GM21381 (cell line): Measurements from ENCODE around the gene DUSP11.
"Not testable (repeated sequence)": the region's sequence is repeated elsewhere in the genome, so short reads cannot be mapped to it uniquely, and the experiment has no call there.

Experiments
- ATAC-seq: cut with Tn5 transposase; IDR thresholded peaks from one replicate; pipeline ENCODE4 v1.9.1; 2021; ENCODE audit warnings: mild to moderate bottlenecking, moderate library complexity; ENCODE audit not compliant: unreplicated experiment

DUSP11 gene

DNA sequence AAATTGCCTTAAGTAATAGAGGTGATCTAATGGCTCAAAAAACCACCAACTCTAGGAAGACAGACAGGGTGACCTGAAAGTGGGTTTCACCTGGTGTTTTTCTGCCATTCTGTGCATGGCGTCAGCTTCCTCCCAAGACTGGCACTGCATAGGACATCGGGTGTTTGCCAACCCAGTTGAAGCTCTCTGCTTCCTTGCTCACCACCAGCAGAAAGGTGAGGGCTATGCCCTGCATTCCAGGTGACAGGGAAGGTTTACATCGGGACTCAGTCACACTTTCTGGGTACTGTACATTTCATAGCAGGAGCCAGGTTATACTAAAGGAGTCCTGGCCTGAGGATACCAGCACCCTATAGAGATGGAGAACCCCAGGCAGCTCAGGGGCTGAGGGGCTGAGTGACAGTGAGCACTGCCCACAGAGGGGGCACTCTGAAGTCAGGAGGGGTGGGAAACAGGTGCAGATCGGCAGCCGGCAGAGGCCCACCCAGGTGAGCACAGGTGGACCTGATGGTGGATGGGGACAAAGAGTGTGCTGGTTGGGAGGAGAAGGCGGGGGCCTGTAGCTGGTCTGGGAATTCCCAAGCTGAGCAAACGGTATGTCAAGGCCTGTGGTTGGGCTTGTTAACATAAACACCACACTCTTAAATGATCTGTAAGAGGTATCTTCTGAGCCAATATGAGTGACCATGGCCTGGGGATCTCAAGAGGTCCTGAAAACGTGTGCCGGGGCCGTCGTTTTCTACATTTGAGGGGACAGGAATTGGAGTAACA is 60.9 kb downstream of the DUSP11 start:
- no peak for ATAC-seq

DNA sequence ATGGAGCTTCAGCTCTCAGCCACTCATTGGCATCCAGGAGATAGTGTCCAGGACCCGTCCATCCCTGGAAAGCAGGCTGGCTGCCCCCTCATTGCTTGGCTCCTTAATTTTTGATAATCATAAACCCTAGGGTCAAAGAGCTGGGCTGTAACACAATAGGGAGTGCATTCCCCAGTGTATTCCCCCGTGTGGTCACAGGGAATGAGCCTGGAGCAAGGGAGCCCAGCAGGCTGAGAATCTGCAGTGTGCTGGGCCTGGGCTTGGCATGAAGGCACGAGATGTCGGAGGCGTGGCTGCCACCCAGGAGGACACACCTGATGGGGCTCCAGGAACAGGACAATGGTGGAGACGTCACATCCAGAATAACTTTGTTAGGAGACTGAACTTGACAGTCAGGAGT is 61.5 kb downstream of the DUSP11 start:
- no peak for ATAC-seq

DNA sequence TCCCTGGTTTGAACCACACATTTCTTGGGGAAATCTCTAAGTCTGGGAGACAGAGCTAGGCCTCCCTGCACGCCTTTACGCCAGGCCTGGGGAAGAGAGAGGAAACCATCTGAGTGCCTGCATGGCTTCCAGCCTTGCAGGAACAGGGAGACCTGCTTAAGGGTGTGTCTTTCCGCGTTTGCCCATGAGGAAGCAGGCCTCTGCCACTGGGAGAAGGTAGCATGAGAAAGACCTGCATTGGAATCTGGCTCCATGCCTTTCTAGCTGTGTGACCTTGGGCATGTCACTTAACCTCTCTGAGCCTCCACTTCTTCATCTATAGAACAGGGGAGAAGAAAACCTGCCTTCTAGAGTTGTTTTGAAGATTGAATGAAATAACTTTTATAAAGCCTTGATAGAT is 62.2 kb downstream of the DUSP11 start:
- ATAC-seq = not testable (repeated sequence)

DNA sequence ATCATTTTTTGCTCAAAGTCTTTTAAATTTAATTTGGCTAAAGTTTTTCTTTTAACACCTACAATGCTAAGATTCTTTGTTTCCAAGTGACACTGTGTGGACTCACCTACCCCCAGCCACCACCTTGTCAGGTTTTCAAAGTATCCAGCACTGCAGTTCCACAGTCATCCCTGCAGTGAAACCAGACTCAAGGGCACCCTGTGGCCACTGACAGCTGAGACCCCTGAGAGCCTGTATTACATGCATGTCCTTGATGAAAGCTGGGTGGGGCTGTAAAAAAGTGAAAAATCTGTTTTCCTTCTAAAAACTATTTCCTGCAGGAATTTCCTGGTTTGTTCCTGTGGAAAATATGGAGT is 62.7 kb downstream of the DUSP11 start:
- ATAC-seq = no peak

DNA sequence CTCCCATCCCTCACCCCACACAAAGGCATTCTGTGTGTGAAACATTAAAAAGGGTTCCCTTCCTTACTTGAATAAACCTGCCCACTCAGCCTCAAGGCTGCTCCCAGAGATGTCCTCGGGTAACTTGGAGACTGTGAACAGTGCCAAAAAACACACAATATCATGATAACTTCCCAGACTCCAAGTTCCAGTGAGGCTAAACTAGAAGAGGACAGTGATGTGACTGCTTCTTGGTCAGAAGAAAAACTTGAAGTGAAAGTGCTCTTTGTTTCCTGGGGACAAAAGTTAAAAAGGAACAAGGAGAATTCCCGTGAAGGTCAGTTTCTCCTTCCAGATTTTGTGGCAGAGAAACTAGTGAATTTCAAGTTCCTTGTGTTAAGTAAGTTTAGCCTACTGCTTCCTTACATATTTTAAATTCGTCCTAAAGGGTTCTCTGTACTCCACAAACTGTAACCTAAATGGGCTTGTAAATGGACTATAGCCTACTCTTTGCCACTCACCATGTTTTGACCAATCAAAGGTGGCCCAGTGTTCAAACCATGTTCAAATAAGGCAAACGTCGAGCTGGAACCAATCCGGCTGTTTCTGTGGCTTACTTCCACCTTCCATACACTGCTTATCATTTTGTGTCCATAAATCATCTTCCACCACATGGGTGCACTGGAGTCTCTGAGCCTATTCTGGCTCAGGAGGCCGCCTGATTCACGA is 63.2 kb downstream of the DUSP11 start:
- ATAC-seq = no peak

DNA sequence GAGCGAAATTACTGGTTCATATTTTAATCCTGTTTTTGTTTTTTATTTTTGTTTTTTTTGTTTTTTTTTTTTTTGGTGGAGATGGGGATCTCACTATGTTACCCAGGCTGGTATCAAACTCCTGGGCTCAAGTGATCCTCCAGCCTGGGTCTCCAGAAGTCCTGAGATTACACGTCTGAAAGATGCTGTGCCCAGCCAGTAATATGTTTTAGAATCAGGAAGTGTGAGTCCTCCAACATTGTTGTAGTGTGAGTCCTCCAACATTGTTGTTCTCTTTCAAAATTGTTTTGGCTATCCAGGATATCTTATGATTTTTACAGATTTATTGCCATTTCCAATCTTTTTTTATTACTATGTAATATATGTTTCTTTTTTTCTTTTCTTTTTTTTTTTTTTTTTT is 65.8 kb downstream of the DUSP11 start:
- no peak for ATAC-seq
